Tibial nerve (tissue), 3 donors: ENCODE data around the gene TJP3.

ENCODE experiments used
- CTCF ChIP-seq, 5 experiments: fragments of 200-600 bp in 3 of 5; fragments of 450-650 bp in 2 of 5; sonication (generic) in 3 of 5; IDR thresholded peaks; one replicate each; pipeline ENCODE4 v1.5.1; 2016 to 2019; ENCODE audit warnings: antibody characterized with exemption in 5 of 5, mild to moderate bottlenecking in 3 of 5, moderate library complexity in 2 of 5
- POLR2A ChIP-seq, 2 donors: fragments of 450-650 bp; IDR thresholded peaks; one replicate each; pipeline ENCODE4 v1.6.1; 2017; ENCODE audit warnings: antibody characterized with exemption in 2 of 2, mild to moderate bottlenecking in 2 of 2, moderate library complexity in 2 of 2

GRCh38 chr19:3697094-3697493 lies 11.1 kb upstream of the TJP3 start:
- TF ChIP-seq CTCF (IDR thresholded peaks at IDR 0.05) (no peak), POLR2A (IDR thresholded peaks at IDR 0.05) (no peak)
